H1 (cell line): Measurements from ENCODE around the gene MAFB. TPM values are rescaled to one million over a fixed set of nuclear protein-coding genes. Genes with fewer than 3 reads are reported as not detected.

ENCODE experiments used
- CHD7 ChIP-seq: fragments of 300-600 bp; sonication (generic); IDR thresholded peaks from 2 replicates; pipeline ENCODE4 v1.7.1; 2012; ENCODE audit warnings: low read length, moderate library complexity, mild to moderate bottlenecking, inconsistent platforms; ENCODE audit not compliant: insufficient replicate concordance
- E2F6 ChIP-seq: IDR thresholded peaks from 2 replicates; pipeline ENCODE4 v1.6.1; 2012; ENCODE audit warnings: inconsistent platforms
- MAX ChIP-seq: IDR thresholded peaks from 2 replicates; pipeline ENCODE4 v1.6.1; 2012; ENCODE audit warnings: inconsistent platforms
- POLR2A ChIP-seq, 2 experiments: IDR thresholded peaks; 1 replicate in 1 of 2; 2 replicates in 1 of 2; pipeline ENCODE4 v1.6.1; 2011; ENCODE audit warnings: low read depth in 2 of 2, low read length in 2 of 2, mild to moderate bottlenecking in 2 of 2; ENCODE audit errors: control extremely low read depth in 1 of 2
- RBBP5 ChIP-seq: IDR thresholded peaks from 2 replicates; pipeline ENCODE4 v1.7.1; 2012; ENCODE audit warnings: low read depth, mild to moderate bottlenecking, inconsistent platforms, low read length, moderate library complexity, borderline replicate concordance
- RFX5 ChIP-seq: IDR thresholded peaks from 2 replicates; pipeline ENCODE4 v1.6.1; 2011; ENCODE audit warnings: low read depth, low read length, improper control_type of control experiment, borderline replicate concordance
- SP1 ChIP-seq: IDR thresholded peaks from 2 replicates; pipeline ENCODE4 v1.6.1; 2011; ENCODE audit warnings: low read depth, low read length
- polyA plus RNA-seq, 7 experiments: library from polyadenylated mRNA; depleted of rRNA in 3 of 7; stranded (reverse) in 5 of 7; unstranded in 2 of 7; fragments of >200 nt in 5 of 7; fragments of 200-250 nt in 2 of 7; gene quantifications; 1 replicate in 5 of 7; 2 replicates in 1 of 7; 4 replicates in 1 of 7; pipeline versions ENCODE4 v1.2.1 to v1.2.3, GENCODE V29; 2011 to 2013; ENCODE audit warnings: missing spikeins in 2 of 7, mixed read lengths in 2 of 7
- total RNA-seq: library from RNA; stranded (reverse); fragmentation: NEBNext Ultra II Directional; extraction: Animal tissue kit (Norgen Biotek cat#: 25700); gene quantifications from 2 replicates; pipeline ENCODE4 v1.2.1, GENCODE V29; 2021

MAFB gene
- total and polyA plus RNA-seq, 2 of the 8 experiments (the other 6 are each of a cell fraction or from before 2014, with no cell fraction given), result 0.83 to 1.8 TPM

- no peak for TF ChIP-seq CHD7
- TF ChIP-seq SP1, result no peak
- no peak for TF ChIP-seq MAX
- no peak for TF ChIP-seq E2F6
- TF ChIP-seq POLR2A (IDR thresholded peaks at IDR 0.05; ENCODE audit: control extremely low read depth in 1 of 2, low read depth in 2 of 2, low read length in 2 of 2), result no peak
- no peak for TF ChIP-seq RBBP5
- TF ChIP-seq RFX5, result no peak
These were observed 11.6 kb downstream of the MAFB start (continued) for GRCh38 chr20:40677343-40677924.
